Astrocyte of the hippocampus (primary cell): ENCODE measurements around the gene ETFB.

Experiments used
- DNase-seq: peaks from one replicate; pipeline ENCODE4 v3.0.0; 2011; ENCODE audit warnings: low read depth, low spot score

The ETFB gene

DNA sequence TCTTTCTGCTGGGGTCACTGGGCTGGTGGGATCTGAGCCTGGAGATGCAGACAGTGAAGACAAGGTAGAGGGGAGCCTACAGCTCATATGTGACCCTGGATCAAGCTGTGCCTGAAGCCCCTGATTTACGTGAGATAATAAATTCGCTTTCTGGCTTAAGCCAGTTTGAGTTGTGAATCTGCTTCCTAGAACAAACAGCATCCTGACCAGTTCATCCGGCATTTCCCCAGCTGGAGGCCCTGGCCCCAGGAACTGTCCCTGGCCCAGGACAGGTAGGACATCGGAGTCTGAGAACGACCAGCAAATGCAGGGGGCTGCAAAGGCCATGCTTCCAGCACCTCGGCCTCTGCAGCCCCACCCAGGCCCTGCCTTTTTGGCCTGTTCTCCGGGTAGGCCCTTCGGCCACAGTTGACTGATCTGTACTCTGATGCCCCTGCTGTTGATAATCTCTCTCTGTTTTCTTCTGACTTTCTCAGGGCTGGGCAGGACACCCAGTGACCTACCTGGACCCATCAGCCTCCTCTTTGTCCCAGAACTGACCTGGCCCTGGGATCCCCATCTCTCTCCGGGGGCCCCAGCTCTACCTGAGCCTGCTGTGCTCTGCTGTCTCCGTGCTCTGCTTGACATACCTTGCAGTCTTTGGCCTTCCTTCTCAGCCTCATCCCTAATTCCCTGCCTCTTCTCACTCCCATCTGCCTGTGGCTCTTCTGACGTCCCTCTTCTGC, 14.8 kb downstream of the ETFB start:
- no peak for DNase-seq

DNA sequence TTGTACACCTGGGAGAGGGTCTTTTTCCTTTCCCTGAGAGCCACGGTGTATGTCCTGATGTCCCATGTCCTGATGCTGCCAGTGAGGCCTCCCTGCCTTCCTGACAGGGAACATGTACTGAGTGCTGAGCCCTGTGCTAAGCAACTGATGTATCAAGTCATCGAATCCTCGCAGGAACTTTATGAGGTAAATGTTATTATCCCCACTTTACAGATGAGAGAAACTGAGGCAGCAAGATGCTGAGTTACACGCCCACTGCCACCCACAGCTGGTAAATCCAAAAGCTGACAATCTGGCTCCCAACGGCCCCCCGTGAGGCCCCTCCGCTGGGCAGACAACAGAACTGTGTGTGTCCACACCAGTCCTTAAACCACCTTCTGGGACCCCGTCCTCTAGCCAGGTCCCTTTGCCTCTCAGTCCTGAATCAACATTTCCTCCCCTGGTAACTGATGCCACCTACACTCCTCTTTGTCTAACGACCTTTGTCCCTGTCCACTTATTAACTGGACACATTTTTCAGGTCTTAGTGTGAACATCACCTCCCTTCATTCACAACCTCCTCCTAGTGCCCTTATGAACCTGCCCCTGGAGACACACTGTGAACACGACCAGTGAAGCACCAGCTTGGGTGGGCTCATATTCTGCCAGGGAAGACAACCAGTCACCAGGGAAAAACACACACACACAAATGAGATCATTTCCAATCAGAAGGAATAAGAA, 18.8 kb downstream of the ETFB start:
- no peak for DNase-seq

DNA sequence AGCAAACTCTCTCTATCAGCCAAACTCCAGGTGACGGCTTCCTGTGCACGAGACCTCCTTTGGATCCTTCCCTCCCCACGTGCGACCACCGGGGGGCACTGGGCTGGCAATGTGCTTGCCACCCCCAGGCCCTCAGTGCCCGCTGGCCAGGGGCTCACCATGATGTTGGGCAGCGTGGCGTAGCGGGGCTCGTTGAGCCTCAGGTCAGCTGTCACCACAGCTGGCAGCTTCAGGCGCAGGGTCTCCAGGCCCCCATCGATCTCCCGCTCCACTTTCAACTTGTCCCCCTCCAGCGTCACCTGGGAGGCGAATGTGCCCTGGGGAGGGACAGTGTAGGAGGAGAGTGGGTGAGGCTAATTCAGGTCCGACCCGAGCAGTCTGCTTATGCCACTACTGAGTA, 19.4 kb downstream of the ETFB start:
- DNase-seq, result no peak

DNA sequence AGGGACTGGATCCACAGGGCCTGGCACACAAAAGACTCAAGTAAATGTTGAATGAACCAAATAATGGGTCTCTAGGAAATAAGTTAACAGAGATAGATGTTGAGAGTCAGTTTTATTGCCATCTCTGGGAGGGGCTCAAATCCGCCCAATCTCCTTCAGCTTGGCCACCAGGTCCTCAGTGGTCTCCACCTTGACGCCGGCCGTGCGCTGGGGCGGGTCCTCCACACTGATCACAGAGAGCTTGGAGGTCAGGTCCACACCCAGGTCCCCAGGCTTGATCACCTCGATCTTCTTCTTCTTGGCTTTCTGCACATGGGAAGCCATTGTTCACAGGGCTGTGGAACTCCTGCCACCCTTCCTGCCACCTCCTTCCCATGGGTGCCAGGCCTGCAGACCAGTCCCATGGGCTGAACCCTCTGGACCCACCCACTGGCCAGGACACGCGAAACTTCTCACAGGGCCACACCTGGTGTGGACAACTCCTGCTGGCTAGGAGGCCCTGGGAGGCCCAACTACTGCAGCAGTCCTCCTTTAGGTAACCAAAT, 21.0 kb downstream of the ETFB start:
- DNase-seq, result no peak

DNA sequence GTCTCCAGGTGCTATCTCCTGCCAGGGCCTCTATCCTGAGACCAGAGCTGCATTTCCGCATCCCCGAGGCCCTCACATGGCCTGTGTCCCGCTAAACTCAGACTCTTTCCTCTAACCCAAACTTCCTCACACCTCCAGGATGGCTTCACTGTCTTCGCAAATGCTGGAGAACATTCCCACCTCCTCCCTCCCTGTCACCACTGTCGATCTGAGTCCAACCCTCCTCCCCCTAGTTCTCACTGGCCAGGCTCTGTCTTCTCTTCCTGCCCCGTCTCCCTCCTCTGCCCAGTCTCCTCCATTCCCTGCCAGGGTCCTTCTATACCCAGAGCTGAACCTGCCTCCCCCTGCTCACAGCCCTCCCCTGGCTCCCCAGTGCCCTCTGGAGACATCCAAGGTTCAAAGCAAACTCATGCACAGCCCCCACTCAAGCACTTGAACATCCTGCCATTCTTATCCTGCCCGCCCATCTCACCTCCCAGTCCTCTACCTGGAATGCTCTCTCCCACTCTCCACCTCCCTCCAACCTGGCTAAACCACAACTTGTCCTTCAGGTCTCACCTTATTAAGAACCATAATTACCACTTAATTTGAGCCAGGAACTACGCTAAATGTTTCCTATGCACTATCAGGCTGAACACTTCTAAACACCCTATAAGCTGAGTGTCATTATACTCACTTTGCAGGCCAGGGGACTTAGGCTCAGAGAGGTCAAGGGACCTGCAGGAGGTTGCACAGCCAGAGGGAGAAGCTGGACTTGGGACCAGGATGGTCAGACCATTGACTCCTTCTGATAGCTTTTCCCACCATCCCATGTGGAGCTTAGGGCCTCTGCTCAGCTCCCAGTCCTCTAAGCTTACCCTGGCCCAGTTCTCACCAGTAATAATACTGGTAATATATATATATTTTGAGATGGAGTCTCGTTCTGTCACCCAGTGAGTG, 23.3 kb downstream of the ETFB start:
- DNase-seq, result no peak

DNA sequence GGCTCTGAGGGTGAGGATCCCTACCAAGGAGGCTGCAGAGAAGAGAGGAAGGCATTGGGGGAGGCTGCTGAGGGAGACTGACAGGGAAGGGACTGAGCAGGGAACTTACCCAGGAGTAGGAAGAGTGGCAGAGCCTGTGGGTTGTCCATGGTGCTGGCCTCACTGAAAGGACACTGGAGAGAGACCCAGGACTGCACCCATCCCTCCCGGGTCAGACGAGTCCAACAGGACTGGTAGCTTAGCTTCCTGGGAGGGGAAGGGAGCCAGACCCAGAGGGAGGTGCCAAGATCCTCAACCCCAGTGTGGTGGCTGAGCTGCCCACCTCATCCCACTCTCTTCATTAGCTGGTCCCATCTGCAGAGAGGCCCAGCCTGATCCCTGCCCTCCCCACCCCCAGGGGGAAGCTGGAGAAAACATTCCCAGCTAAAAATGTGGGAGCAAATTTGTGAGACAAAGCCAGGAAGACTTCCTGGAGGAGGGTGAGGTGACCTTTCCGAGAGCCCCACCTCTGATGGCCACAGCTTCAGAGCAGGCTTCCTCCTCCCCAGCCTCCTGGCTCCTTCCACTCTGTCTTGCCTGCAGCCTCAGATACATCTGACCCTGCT, 24.1 kb downstream of the ETFB start, which contains the start of gene VSIG10L:
Gene VSIG10L (minus strand): TSS at position 164 of the 605 bp plus-strand sequence. CDS start 15 bp downstream, at position 149.
- DNase-seq, result no peak

DNA sequence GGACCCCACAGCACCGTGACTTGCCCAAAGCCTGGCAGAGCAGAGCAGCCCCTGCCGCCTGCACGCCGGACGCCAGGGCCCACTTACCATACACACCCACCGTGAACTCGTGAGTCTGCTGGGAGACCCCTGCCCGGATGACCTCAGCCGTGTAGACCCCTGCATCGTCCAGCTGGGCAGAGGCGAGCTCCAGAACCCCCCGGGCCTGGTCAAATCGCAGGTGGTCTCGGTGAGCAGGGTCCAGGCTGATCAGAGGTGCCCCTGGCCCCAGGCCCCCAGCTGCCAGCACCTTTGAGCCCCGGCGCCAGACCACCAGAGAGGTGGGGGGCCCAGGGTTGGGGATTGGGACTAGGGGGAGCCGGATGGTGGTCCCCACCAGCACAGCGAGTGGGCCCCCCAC, 25.1 kb downstream of the ETFB start:
- no peak for DNase-seq

DNA sequence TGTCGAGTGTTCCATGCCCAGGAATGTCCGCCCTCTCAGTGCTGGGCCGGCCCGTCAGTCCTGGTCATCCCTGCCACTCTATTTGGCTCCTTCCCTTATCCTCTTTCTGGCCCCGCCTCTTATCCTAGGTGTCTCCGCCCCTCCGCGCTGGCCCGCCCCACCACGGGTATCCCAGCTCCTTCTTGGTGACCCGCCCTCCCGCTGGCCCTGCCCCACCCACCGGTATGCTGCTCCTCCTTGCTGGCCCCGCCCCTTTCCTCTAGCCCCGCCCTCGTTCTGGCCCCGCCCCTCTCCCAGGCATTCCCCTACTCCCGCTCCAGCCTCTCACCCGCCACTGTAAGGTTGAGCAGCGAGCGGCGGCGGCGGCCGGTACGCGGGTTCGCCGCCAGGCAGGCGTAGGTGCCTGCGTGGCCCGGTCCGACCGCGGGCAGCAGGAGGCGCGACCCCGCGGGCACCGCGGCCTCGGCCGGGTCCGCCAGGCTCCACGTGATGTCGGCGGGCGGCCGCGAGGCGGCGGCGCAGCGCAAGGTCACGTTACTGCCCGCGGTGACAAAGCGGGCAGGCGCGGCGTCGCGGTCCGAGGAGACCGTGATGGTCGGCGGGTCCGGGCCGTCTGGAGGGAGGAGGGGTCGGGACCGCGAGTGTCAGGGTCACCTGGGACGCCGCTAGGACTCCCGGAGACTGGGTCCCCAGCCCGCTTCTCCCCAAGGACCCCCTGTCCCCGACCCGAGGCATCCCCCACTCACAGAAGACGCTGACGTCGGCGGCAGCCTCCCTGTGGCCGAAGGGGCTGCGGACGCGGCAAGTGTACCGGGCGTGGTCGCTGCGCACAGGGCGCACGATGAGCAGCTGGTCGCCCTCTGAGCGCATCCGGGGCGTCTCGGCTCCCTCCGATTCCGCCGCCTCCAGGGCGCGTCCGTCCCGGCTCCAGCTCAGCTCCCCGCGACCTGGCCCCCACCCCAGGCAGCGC, 26.2 kb downstream of the ETFB start:
- DNase-seq, result peak; percentile 98

DNA sequence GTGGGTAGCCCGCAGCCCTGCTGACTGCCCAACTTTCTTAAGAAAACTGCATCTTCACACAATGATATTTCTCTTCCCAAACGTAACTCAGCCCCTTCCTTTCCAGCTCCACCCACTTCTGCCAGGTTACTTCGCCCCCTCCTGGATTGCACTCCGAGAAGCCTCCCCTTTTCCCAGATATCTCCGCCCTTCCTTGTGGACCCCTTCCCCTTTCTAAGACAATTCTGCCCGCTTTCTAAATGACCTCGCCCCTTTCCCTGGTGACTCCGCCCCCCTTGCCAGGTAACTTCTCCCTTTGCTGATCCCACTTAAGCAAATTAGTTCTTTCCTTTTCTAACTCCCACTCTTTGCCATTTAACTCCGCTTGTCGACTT, 26.9 kb downstream of the ETFB start:
- no peak for DNase-seq

DNA sequence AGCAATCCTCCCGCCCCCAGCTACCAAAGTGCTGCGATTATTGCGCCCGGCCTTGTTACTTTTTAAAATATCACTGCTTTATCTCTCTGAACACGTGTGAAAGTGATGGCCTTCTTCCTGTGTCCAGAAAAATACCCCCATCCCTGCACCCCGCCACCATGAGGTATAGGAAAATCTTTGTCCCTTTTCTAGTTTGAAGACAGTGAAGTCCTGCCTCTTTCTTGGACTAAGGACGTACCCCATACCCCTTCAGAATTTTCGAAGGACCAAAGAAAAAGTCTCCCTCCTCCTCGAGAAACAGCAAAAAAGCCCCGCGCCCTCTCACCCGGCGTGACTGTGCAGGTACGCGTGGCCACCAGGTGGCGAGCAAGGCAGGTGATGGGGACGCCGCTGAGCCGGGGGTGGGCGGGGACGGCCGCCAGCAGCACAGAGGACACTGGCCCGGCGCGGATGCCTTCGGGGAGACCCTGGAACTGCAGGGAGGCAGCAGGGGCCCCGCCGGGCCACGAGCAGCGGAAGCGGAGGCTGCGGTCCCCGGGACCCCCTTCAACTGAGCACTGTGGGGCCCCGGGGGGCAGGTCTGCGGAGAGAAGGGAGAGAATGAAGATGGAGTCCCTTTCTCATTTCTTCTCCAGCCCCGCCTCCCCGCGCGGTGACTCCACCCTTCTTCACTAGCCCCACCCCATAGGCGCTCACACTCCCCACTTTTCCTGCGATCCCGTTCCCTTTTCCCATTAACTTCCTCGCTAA, 27.4 kb downstream of the ETFB start:
- DNase-seq, result peak; percentile 90

DNA sequence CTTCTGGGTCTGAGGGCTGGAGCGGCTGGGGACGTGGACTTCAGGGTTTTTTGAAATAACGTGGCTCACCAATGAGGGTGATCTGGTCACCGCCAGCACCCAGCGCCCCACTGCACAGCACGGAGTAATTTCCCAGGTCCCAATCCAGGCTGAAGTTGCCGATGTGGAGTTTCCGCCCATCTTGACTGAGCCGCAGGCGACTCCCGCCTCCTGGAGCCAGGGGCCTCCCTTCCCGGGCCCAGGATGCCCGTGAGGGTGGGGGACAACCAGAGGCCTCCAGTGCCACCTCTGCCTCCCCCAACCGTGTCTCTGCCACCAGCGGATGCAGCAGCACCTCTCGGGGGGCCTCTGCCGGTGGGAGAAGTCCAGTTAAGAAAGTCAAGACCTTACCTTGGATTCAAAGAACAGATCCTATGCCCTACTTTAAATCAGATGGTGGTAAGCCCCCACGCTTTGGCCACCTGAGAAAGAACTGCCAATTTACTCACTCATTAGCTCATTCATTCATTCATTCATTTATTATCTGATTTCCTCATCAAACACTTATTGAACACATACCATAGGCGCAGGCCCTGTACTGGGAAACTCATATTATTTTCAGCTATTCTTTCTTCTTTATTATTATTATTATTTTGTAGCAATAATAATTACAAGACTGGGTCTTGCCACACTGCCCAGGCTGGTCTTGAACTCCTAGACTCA, 28.2 kb downstream of the ETFB start:
- DNase-seq, result no peak

DNA sequence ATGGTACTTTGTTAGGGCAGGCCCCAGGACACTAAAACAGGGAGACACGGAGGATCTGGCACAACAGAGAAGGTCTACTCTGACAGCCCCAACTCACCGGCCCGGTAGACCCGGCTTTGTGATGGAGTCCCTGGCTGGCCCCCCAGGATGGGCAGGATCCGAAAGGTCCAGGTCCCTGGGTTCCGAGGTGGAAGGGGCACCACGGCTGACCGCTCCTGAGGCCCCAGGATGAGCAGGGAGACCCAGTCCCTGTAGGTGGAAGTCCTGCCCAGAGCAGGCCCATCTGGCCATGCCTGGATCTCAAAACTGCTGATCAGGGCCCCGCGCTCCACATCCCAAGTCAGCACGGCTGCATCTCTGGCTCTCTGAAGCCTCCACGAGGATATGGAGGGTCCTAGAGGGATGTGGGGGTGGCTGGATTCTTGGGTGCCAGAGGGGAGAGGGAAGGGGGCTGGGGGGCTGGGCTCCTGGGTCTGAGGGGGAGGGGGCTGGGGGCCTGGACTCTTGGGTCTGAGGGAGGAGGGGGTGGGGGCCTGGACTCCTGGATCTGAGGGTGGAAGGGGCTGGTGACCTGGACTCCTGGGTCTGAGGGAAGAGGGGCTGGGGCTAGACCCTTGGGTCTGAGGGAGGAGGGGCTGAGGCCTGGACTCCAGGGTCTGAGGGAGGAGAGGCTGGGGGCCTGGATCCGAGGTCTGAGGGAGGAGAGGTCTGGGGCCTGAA, 28.9 kb downstream of the ETFB start:
- DNase-seq, result no peak

DNA sequence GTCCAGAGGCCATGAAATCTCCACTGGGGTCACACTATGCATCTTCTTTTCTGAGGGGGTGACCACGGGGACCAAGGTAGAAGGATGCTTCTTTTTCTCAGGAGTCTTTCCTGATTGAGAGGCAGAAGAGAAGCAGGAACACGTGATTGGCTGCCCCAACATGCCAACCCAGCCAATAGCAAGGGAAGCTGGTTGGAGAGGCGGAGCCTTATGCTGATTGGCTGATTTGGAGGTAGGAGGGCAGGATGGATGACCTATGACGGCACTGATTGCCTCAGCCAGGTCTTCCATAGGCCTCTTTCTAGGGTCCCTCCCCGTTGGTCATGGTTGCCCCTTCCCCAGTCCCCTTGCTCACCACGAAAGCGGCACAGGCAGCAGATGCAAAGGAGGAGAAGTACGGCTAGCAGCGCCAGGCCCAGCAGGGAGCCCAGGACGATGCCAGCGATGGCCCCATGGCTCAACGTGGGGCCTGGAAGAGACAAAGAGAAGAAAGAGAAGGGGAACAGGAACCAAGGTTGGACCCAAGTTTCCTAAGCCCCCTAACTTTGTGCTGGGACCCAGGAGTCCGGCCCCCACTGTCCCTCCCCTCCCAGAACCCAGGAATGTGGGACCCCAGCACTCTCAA, 32.2 kb downstream of the ETFB start:
- no peak for DNase-seq

DNA sequence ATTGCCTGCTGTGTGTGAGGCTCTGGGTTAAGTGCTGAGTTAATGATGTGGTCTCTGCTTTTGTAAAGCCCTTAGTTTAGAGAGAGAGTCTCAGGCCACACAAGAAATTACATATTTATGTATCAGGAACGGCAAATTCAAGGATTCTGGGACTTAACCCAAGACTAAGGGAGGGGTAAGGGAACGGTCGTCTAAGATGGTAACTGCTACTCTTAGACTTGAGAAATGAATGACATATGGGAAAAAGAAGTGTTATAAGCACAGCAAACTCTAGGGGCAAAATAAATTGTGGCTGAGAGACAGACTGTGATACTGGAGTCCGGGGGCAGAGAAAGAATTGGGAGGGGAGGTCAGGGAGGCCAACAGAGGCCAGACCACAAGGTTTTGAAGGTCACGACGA, 34.5 kb downstream of the ETFB start:
- DNase-seq, result no peak

DNA sequence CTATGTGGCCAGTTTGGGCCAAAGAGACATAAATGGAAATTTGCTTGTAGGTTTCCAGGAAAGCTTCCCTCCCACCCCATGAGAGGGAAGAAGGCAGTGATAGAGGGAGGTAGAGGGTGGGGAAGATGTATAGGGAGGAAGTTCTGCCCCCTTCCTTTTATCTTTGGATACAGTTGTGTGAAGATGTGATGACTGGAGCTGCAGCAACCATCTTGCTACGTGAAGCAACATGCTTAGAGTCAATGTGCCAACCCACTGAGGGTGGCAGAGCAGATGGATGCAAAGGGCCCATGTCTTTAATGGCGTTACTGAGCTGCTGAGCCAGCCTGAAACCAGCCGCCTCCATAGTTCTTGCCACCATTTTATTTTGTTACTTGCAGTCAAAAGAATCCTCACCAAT, 35.0 kb downstream of the ETFB start:
- DNase-seq, result no peak

DNA sequence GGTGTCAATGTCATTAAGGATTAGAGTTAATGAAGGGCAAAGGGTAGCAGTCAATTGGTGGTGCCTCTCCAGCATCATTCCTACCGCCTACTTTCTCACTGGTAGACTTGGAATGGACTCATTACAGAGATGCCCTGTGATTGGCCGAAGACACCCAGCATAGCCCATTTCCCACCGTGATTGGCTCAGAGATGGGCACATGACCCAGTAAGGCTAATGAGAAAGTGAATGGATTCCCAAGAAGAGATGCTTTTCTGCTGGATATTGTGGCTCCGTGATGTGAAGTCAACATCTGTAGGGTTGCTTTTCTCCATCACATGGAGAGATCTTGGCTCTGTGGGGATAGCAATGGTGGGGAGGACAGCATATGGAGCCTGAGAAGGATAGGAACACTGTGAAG, 35.8 kb downstream of the ETFB start:
- DNase-seq, result no peak

DNA sequence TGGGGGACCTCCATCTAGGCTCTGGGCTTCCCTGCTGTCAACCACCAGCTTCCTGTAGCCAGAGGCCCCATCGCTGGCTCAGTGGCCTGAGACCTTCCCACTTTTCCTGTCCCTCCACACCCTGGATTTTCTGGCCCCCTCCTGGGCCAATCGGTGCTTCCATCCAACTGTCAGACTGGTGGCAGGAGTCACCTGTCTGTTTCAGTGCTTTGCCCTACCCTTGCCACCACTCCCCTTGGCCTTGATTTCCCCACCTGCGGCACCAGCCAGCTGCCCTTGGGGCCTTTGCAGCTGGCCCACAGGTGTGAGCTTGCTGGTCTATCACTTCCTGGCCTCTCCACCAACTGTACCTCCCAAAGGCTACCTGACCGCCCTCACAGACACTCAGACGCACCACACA, 36.8 kb downstream of the ETFB start:
- no peak for DNase-seq
